ENCODE results near the gene OGA.

GRCh38 chr10:101760510-101760909 lies 57.7 kb downstream of the OGA start:
- TF ChIP-seq, protein P1, sequence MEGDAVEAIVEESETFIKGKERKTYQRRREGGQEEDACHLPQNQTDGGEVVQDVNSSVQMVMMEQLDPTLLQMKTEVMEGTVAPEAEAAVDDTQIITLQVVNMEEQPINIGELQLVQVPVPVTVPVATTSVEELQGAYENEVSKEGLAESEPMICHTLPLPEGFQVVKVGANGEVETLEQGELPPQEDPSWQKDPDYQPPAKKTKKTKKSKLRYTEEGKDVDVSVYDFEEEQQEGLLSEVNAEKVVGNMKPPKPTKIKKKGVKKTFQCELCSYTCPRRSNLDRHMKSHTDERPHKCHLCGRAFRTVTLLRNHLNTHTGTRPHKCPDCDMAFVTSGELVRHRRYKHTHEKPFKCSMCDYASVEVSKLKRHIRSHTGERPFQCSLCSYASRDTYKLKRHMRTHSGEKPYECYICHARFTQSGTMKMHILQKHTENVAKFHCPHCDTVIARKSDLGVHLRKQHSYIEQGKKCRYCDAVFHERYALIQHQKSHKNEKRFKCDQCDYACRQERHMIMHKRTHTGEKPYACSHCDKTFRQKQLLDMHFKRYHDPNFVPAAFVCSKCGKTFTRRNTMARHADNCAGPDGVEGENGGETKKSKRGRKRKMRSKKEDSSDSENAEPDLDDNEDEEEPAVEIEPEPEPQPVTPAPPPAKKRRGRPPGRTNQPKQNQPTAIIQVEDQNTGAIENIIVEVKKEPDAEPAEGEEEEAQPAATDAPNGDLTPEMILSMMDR (IDR thresholded peaks at IDR 0.05; ENCODE audit: borderline replicate concordance, extremely low read depth, low read length, poor library complexity, severe bottlenecking): no peak
- TF ChIP-seq EZH2 (IDR thresholded peaks at IDR 0.05; ENCODE audit: borderline replicate concordance, low read depth, low read length, severe bottlenecking): no peak

Data from DND-41 (cell line).